NCI-H2196 (cell line): Measurements from ENCODE around the gene OSBP2.
A peak's percentile ranks its signal among the peaks of the same experiment; 100 is the strongest.

Experiments used
- DNase-seq: peaks from one replicate; lab custom pipeline; 2025; ENCODE audit not compliant: unreplicated experiment; lab: John Stamatoyannopoulos, UW

Gene OSBP2

GRCh38 chr22:30804626-30805025 lies 110.0 kb downstream of the OSBP2 start:
- DNase-seq = no peak

- DNase-seq = peak; percentile 57
These were observed 111.8 kb downstream of the OSBP2 start for GRCh38 chr22:30806391-30806861.

- no peak for DNase-seq
These were observed 114.4 kb downstream of the OSBP2 start for GRCh38 chr22:30809086-30809485.

GRCh38 chr22:30810105-30810504 lies 115.4 kb downstream of the OSBP2 start:
- DNase-seq = no peak

- DNase-seq = no peak
These were observed 119.3 kb downstream of the OSBP2 start for GRCh38 chr22:30813936-30814335.

GRCh38 chr22:30816413-30816812 lies 121.7 kb downstream of the OSBP2 start:
- no peak for DNase-seq

- no peak for DNase-seq
These were observed 126.7 kb downstream of the OSBP2 start for GRCh38 chr22:30821381-30821780.

- DNase-seq = no peak
These were observed 127.2 kb downstream of the OSBP2 start for GRCh38 chr22:30821863-30822215.

GRCh38 chr22:30822216-30823014 lies 127.7 kb downstream of the OSBP2 start:
- DNase-seq = no peak

- DNase-seq = no peak
These were observed 128.3 kb downstream of the OSBP2 start for GRCh38 chr22:30823015-30823370.

- DNase-seq = no peak
These were observed 129.4 kb downstream of the OSBP2 start for GRCh38 chr22:30824096-30824495.

GRCh38 chr22:30824711-30825110 lies 130.0 kb downstream of the OSBP2 start:
- DNase-seq = no peak

GRCh38 chr22:30825711-30826505 lies 131.2 kb downstream of the OSBP2 start:
- DNase-seq = no peak

GRCh38 chr22:30826670-30827355 lies 132.1 kb downstream of the OSBP2 start:
- no peak for DNase-seq

GRCh38 chr22:30827646-30828045 lies 133.0 kb downstream of the OSBP2 start:
- no peak for DNase-seq

- no peak for DNase-seq
These were observed 133.8 kb downstream of the OSBP2 start for GRCh38 chr22:30828187-30829155.

GRCh38 chr22:30829901-30830550 lies 135.4 kb downstream of the OSBP2 start:
- DNase-seq = no peak

GRCh38 chr22:30830907-30831306 lies 136.2 kb downstream of the OSBP2 start:
- DNase-seq = peak; percentile 0

GRCh38 chr22:30832407-30832987 lies 137.8 kb downstream of the OSBP2 start:
- DNase-seq = no peak

- no peak for DNase-seq
These were observed 138.6 kb downstream of the OSBP2 start for GRCh38 chr22:30833322-30833721.
